ENCODE measurements around the gene DNMT1.

Gene DNMT1

GRCh38 chr19:10093295-10094186, 101.2 kb downstream of the DNMT1 start:
- no peak for DNase-seq (ENCODE audit: low spot score)

DNA sequence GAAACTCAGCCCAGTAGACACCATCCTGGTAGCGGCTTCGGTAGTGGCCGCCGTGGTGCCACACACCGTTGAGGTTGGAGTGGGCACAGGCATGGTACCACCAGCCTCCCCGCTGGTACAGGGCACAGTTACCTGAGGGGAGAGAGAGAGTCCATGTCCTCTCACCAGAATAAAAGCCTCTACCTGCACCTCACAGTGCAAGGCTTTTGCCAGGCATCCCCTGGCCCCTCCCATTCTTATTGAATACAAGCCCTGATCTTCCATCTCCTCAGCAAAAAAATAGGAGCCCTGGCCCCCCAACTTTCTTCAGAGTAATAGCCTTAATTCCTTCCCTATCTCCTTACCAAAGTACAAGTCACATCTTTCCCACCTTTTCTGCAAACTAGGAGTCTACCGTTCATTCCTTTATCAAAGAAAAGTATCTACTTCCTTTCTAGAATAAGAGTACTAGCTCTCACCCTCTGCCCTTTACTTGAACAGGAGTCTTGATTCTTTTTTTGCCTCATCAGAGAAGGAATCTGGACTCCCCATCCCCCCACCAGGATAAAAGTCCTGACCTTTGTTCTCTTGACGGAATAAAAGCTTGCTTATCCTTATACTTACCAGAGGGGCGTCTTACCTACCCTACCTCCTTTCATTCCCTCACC, 102.0 kb downstream of the DNMT1 start:
- no peak for DNase-seq (ENCODE audit: low spot score)

GRCh38 chr19:10091895-10092641, 102.7 kb downstream of the DNMT1 start:
- peak; percentile 44 for DNase-seq (ENCODE audit: low spot score)

GRCh38 chr19:10091370-10091687, 103.4 kb downstream of the DNMT1 start:
- DNase-seq (ENCODE audit: low spot score) = no peak

GRCh38 chr19:10089801-10090375, 104.9 kb downstream of the DNMT1 start:
- DNase-seq (ENCODE audit: low spot score) = no peak

GRCh38 chr19:10088949-10089554, 105.7 kb downstream of the DNMT1 start:
- DNase-seq (ENCODE audit: low spot score) = no peak

DNA sequence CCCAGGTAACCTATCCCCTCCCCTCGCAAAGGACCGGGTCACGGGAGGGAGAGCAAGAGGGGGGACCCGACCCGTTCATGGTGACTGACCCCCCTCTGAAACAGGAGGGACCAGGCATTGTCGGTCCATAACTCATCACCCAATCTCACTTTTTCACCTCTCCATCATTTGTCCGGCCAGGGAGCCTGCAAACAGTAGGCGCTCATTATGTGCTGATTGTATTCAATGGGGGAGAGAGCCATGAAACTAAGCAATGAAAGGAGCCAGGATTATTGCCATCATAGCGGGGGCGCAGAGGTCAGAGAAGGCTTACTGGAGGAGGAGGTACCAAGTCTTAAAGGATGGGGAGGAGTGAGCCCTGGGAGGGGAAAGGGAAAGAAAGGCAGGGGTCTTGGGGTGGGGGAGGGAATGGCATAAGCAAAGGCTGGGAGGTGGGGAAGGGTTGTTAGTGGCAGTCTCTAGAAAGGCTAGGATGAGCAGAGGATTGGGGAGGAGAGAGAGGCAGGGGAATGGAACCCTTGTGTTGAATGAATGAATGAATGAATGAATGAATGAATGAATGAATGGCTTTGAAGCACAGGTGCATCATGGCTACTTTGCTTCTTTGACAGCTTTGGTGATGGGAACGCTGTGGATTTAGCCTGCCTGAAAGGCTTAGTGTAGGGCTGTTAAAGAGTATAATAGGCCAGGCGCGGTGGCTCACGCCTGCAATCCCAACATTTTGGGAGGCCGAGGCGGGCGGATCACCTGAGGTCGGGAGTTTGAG, 107.3 kb downstream of the DNMT1 start:
- DNase-seq (ENCODE audit: low spot score) = no peak

DNA sequence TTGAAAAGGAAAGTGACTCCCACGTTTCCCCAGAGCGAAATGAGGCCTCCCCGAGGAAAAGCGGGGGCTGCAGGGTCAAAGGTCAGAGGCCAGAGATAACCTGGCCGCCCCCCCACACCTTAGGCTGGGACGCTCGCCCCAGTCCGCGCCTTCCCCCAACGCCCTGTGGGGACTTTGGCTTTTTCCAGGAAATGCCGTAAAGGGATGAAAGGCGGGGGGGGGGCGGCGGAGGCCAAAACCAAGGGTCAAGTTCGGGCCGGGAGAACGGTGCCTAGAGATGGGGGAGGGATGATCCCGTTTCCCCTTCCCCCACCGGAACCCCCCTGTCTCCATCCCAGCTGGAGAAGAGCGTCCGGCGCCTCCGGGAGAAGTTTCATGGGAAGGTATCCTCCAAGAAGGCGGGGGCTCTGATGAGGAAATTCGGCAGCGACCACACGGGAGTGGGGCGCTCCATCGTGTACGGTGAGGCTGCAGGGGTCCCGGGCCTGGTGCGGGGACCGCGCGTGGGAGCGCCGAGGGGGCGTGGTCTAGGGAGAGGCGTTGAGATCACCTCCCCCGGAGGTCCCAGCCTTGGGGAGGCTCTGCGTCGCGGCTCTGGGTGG, 108.1 kb downstream of the DNMT1 start:
- no peak for DNase-seq (ENCODE audit: low spot score)

DNA sequence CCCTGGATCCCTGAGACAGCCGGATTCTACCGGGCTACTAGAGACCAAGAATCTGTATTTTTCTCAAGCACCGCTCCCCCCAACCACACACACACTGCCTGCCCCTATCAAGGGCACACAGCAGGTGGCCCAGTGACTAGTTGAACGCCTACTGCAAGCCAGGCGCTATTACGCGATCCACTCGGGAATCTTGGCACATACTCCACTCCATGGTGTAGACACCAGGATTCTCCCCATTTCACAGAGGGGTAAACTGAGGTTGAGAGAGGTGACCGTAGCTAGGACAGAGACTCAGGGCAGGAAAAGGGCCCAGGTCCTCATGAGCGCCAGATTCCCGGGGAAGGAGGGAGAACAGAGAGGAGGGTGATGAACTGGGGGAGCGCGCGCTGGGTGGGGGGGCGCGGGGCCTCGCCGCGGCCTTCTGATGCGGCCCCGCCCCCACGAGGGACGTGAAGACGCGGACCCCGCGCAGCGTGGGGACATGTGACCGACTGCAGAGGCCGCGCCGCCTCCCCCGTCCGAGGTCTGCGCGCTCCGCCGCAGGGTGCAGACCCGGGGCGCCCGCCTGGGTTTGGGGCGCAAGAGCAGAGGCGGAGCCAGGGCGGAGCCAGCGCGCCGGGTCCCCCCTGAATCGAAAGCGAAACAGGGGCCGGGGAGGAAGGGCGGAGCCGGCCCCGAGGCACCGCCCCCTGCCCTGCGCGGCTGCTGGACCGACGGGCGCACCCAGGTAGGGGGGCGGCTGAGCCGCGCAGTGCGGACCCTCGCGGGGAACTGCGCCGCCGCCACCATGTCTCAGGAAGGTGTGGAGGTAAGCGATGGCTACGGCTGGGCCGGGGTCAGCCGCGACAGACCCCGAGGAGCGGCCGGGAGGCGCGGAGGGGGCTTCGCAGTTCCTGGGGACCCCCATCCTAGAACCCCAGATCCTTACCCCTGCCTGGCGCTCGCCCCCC, 108.8 kb downstream of the DNMT1 start, which contains the start of gene SHFL:
Gene SHFL, plus strand, starts transcription at position 677 of the 950 bp plus-strand sequence. Its CDS starts 111 bp downstream, at position 788.
- peak; percentile 91 for DNase-seq (ENCODE audit: low spot score)

DNA sequence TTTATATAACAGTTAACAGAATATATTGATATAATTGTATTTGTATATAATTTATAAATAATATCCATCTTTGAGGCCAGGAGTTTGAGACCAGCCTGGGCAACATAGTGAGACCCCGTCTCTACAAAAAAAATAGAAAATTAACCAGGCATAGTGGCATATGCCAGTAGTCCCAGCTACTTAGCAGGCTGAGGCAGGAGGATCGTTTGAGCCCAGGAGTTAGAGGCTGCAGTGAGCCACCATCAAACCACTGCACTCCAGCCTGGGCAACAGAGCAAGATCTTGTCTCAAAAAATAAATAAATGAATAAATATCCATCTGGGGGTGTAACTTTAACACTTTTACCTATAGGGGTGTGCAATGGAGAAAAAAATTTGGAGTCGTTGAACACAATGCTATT, 110.0 kb downstream of the DNMT1 start:
- no peak for DNase-seq (ENCODE audit: low spot score)

GRCh38 chr19:10083911-10084310, 110.8 kb downstream of the DNMT1 start:
- DNase-seq (ENCODE audit: low spot score) = no peak
